Measurements from ENCODE around the gene SAP30BP. TPM values are rescaled to one million over a fixed set of nuclear protein-coding genes. Genes with fewer than 3 reads are reported as not detected.

Gene SAP30BP
- polyA plus RNA-seq, 3 donors from 2014 or later, result 71.5 to 94.2 (median 80.1) TPM

- no peaks in the 10 kb centered on the region for H3K4me1 Mint-ChIP-seq
- no peaks in the 10 kb centered on the region for H3K27me3 Mint-ChIP-seq (ENCODE audit: low read depth in 3 of 3)
- no peak overlapping the region for H3K27ac Mint-ChIP-seq
- H3K36me3 Mint-ChIP-seq, result no peaks in the 10 kb centered on the region
- no peaks in the 10 kb centered on the region for H3K9me3 Mint-ChIP-seq
- H3K4me3 Mint-ChIP-seq, result no peak overlapping the region
- DNase-seq, result no peak
Measured at GRCh38 chr17:75729351-75729750, 62.2 kb downstream of the SAP30BP start.

GRCh38 chr17:75730065-75730464, 62.9 kb downstream of the SAP30BP start:
- Mint-ChIP-seq H3K4me3 (no peak overlapping the region), H3K4me1 (peaks cover 0 to 2% of the 10 kb centered on the region in 2 donors), H3K27ac (no peak overlapping the region), H3K27me3 (ENCODE audit: low read depth in 3 of 3) (no peaks in the 10 kb centered on the region), H3K36me3 (no peaks in the 10 kb centered on the region), H3K9me3 (no peaks in the 10 kb centered on the region)
- DNase-seq, result no peak

- H3K27me3 Mint-ChIP-seq (ENCODE audit: low read depth in 3 of 3), result peaks cover 0 to 2% (median 0%) of the 10 kb centered on the region in 3 donors
- peaks cover 0 to 2% of the 10 kb centered on the region in 2 donors for H3K4me1 Mint-ChIP-seq
- H3K9me3 Mint-ChIP-seq, result no peaks in the 10 kb centered on the region
- no peaks in the 10 kb centered on the region for H3K36me3 Mint-ChIP-seq
- DNase-seq, result no peak
- no peak overlapping the region for H3K27ac Mint-ChIP-seq
- H3K4me3 Mint-ChIP-seq, result no peak overlapping the region
Measured at GRCh38 chr17:75731086-75731715, 64.1 kb downstream of the SAP30BP start.

GRCh38 chr17:75731716-75732498, 64.8 kb downstream of the SAP30BP start:
- Mint-ChIP-seq H3K27ac (no peak overlapping the region), H3K36me3 (no peaks in the 10 kb centered on the region), H3K27me3 (ENCODE audit: low read depth in 3 of 3) (peaks cover 0 to 3% (median 0%) of the 10 kb centered on the region in 3 donors), H3K9me3 (no peaks in the 10 kb centered on the region), H3K4me1 (peaks cover 0 to 2% of the 10 kb centered on the region in 2 donors), H3K4me3 (no peak overlapping the region)
- no peak for DNase-seq

- no peak for DNase-seq
- Mint-ChIP-seq H3K4me3 (no peak overlapping the region), H3K27ac (no peak overlapping the region), H3K36me3 (no peaks in the 10 kb centered on the region), H3K4me1 (peaks cover 0 to 4% of the 10 kb centered on the region in 2 donors), H3K9me3 (no peaks in the 10 kb centered on the region), H3K27me3 (ENCODE audit: low read depth in 3 of 3) (peaks cover 0 to 3% (median 0%) of the 10 kb centered on the region in 3 donors)
Measured at GRCh38 chr17:75733471-75733870, 66.3 kb downstream of the SAP30BP start.

GRCh38 chr17:75734674-75735294, 67.6 kb downstream of the SAP30BP start:
- H3K4me1 Mint-ChIP-seq, result peaks cover 0 to 4% of the 10 kb centered on the region in 2 donors
- peak overlapping the region in 1 of 5 donors; percentile 58 for H3K4me3 Mint-ChIP-seq
- H3K27ac Mint-ChIP-seq, result peak overlapping the region in 3 of 6 donors; percentile 19 to 65 (median 61)
- no peak for DNase-seq
- no peaks in the 10 kb centered on the region for H3K9me3 Mint-ChIP-seq
- no peaks in the 10 kb centered on the region for H3K36me3 Mint-ChIP-seq
- H3K27me3 Mint-ChIP-seq (ENCODE audit: low read depth in 3 of 3), result peaks cover 0 to 3% (median 0%) of the 10 kb centered on the region in 3 donors

GRCh38 chr17:75736173-75736835, 69.2 kb downstream of the SAP30BP start:
- Mint-ChIP-seq H3K4me3 (no peak overlapping the region), H3K9me3 (no peaks in the 10 kb centered on the region), H3K27ac (no peak overlapping the region), H3K4me1 (peaks cover 0 to 4% of the 10 kb centered on the region in 2 donors), H3K27me3 (ENCODE audit: low read depth in 3 of 3) (peaks cover 0 to 3% (median 0%) of the 10 kb centered on the region in 3 donors), H3K36me3 (no peaks in the 10 kb centered on the region)
- DNase-seq, result no peak

GRCh38 chr17:75737133-75737962, 70.2 kb downstream of the SAP30BP start:
- no peak for DNase-seq
- no peak overlapping the region for H3K4me3 Mint-ChIP-seq
- peaks cover 0 to 4% of the 10 kb centered on the region in 2 donors for H3K4me1 Mint-ChIP-seq
- H3K27me3 Mint-ChIP-seq (ENCODE audit: low read depth in 3 of 3), result peaks cover 0 to 3% (median 0%) of the 10 kb centered on the region in 3 donors
- no peaks in the 10 kb centered on the region for H3K9me3 Mint-ChIP-seq
- no peak overlapping the region for H3K27ac Mint-ChIP-seq
- H3K36me3 Mint-ChIP-seq, result no peaks in the 10 kb centered on the region

- no peak for DNase-seq
- H3K27me3 Mint-ChIP-seq (ENCODE audit: low read depth in 3 of 3), result peaks cover 0 to 3% (median 0%) of the 10 kb centered on the region in 3 donors
- H3K27ac Mint-ChIP-seq, result no peak overlapping the region
- H3K4me1 Mint-ChIP-seq, result peaks cover 0 to 4% of the 10 kb centered on the region in 2 donors
- no peaks in the 10 kb centered on the region for H3K36me3 Mint-ChIP-seq
- H3K9me3 Mint-ChIP-seq, result no peaks in the 10 kb centered on the region
- no peak overlapping the region for H3K4me3 Mint-ChIP-seq
Measured at GRCh38 chr17:75738218-75738802, 71.2 kb downstream of the SAP30BP start.

- Mint-ChIP-seq H3K4me1 (peaks cover 0 to 4% of the 10 kb centered on the region in 2 donors), H3K27me3 (ENCODE audit: low read depth in 3 of 3) (peaks cover 0 to 3% (median 0%) of the 10 kb centered on the region in 3 donors), H3K36me3 (no peaks in the 10 kb centered on the region), H3K27ac (no peak overlapping the region), H3K4me3 (no peak overlapping the region), H3K9me3 (no peaks in the 10 kb centered on the region)
- no peak for DNase-seq
Measured at GRCh38 chr17:75739174-75739573, 72.0 kb downstream of the SAP30BP start.

GRCh38 chr17:75739801-75740200, 72.7 kb downstream of the SAP30BP start:
- DNase-seq, result no peak
- no peaks in the 10 kb centered on the region for H3K9me3 Mint-ChIP-seq
- no peaks in the 10 kb centered on the region for H3K36me3 Mint-ChIP-seq
- peaks cover 0 to 3% (median 0%) of the 10 kb centered on the region in 3 donors for H3K27me3 Mint-ChIP-seq (ENCODE audit: low read depth in 3 of 3)
- H3K27ac Mint-ChIP-seq, result no peak overlapping the region
- no peak overlapping the region for H3K4me3 Mint-ChIP-seq
- H3K4me1 Mint-ChIP-seq, result peaks cover 0 to 2% of the 10 kb centered on the region in 2 donors

GRCh38 chr17:75740215-75740614, 73.1 kb downstream of the SAP30BP start:
- Mint-ChIP-seq H3K9me3 (no peaks in the 10 kb centered on the region), H3K4me3 (no peak overlapping the region), H3K36me3 (no peaks in the 10 kb centered on the region), H3K4me1 (peaks cover 0 to 2% of the 10 kb centered on the region in 2 donors), H3K27me3 (ENCODE audit: low read depth in 3 of 3) (peaks cover 0 to 3% (median 0%) of the 10 kb centered on the region in 3 donors), H3K27ac (no peak overlapping the region)
- no peak for DNase-seq

All from immature natural killer cell (primary cell).